ENCODE results near the gene DAP3. TPM values are rescaled to one million over a fixed set of nuclear protein-coding genes. Genes with fewer than 3 reads are reported as not detected.
"Not testable (repeated sequence)": the region's sequence is repeated elsewhere in the genome, so short reads cannot be mapped to it uniquely, and the experiment has no call there.

DAP3 gene
- polyA plus RNA-seq, 2 of the 4 experiments (the other 2 are of a cell fraction): 96.3 to 171 TPM

DNA sequence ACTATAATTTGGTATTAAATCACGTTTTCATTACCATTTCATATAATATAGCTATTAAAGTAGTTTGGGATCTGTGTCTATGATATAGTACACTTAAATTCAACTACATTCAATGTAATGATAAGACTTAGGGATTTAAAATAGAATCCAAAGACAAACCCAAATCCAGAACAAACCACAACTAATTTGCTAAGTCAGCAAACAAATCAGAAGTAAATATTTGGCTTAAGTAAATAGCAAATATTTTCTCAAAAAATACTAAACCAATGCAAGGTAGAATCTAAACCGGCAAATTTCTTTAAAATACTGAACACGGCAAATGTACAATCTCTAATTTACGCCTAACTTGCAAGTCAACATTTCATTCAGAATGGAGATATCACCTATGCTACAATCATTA, 17.1 kb upstream of the DAP3 start:
- Histone ChIP-seq H3K4me3 (no peak overlapping the region), H3K27ac (no peak overlapping the region), H3K4me2 (no peak overlapping the region), H3K9me3 (no peaks in the 10 kb centered on the region), H3K4me1 (no peaks in the 10 kb centered on the region)
- DNase-seq (ENCODE audit: low read depth in 1 of 2, low spot score in 1 of 2): no peak
- ChIA-PET POLR2A (no interaction called here), CTCF (no interaction called here)
- TF ChIP-seq MAFK (IDR thresholded peaks at IDR 0.05; ENCODE audit: partially characterized antibody): peak; percentile 95
- TF ChIP-seq, protein P1, sequence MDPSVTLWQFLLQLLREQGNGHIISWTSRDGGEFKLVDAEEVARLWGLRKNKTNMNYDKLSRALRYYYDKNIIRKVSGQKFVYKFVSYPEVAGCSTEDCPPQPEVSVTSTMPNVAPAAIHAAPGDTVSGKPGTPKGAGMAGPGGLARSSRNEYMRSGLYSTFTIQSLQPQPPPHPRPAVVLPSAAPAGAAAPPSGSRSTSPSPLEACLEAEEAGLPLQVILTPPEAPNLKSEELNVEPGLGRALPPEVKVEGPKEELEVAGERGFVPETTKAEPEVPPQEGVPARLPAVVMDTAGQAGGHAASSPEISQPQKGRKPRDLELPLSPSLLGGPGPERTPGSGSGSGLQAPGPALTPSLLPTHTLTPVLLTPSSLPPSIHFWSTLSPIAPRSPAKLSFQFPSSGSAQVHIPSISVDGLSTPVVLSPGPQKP (IDR thresholded peaks at IDR 0.05; ENCODE audit: low read depth, low read length): no peak
- FAIRE-seq: no peak
- 93% methylated on average over 4 of the region's 4 CpGs for WGBS (ENCODE audit: missing lambda C conversion rate)
- ATAC-seq: no peak

DNA sequence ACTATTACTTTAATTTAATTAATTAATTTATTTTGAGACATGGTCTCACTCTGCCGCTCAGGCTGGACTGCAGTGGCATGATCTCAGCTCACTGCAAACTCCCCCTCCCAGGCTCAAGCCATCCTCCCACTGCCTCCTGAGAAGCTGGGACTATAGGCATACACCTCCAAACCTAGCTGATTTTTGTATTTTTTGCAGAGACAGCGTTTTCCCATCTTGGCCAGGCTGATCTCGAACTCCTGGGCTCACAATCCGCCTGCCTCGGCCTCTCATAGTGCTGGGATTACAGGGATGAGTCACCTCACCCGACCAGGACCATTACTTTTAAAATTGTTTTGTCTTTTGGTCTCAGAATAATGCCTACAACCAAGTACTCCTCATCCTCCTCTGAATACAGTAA, 15.9 kb upstream of the DAP3 start:
- POLR2A ChIA-PET: no interaction called here
- H3K4me2 ChIP-seq: no peak overlapping the region
- no peaks in the 10 kb centered on the region for H3K4me1 ChIP-seq
- no peaks in the 10 kb centered on the region for H3K9me3 ChIP-seq
- CTCF ChIA-PET: interaction anchor here (0.7 kb wide), 1 partner anchor 9 kb away, joined by 3 read pairs; no protein-coding TSS in a partner anchor
- FAIRE-seq: no peak
- no peak for DNase-seq (ENCODE audit: low read depth in 1 of 2, low spot score in 1 of 2)
- H3K4me3 ChIP-seq: no peak overlapping the region
- 88% methylated on average over 6 of the region's 6 CpGs for WGBS (ENCODE audit: missing lambda C conversion rate)
- no peak overlapping the region for H3K27ac ChIP-seq
- no peak for ATAC-seq
- no peak for TF ChIP-seq EHF (CRISPR knock-in tag; IDR thresholded peaks at IDR 0.05)
- no peak for TF ChIP-seq HOXB5 (CRISPR knock-in tag; IDR thresholded peaks at IDR 0.05)
- no peak for TF ChIP-seq TFCP2L1 (CRISPR knock-in tag; IDR thresholded peaks at IDR 0.05)
- TF ChIP-seq FOSL2 (IDR thresholded peaks at IDR 0.05): no peak
- peak; percentile 14; the same call in 1 of the 2 replicates for TF ChIP-seq FOSL2 (CRISPR knock-in tag; IDR thresholded peaks at IDR 0.05)
- TF ChIP-seq KDM1A (IDR thresholded peaks at IDR 0.05; ENCODE audit: low read depth): no peak
- peak; percentile 71 for TF ChIP-seq MAFK (IDR thresholded peaks at IDR 0.05; ENCODE audit: partially characterized antibody)

DNA sequence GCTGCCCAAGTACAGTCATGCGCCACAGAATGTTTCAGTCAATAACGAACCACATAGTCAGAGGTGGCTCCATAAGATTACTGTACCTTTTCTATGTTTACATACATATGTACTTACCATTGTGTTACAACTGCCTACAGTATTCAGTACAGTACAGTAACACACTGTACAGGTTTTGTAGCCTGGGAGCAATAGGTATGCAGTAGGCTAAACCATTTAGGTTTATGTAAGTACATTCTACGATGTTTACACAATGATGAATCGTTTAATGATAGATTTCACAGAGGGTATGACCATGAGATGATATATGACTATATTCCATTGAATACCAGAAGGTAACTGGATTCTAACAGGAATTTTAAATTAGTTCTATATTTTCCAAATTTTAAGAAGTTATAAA, 10.9 kb upstream of the DAP3 start:
- no peaks in the 10 kb centered on the region for H3K4me1 ChIP-seq
- DNase-seq (ENCODE audit: low read depth in 1 of 2, low spot score in 1 of 2) (no peak), FAIRE-seq (no peak), ATAC-seq (no peak)
- WGBS (ENCODE audit: missing lambda C conversion rate): 84% methylated on average over 4 of the region's 4 CpGs
- TF ChIP-seq ZSCAN20 (CRISPR knock-in tag; IDR thresholded peaks at IDR 0.05) (no peak), POLR2AphosphoS2 (conservative IDR thresholded peaks at IDR 0.05; ENCODE audit: low read length) (no peak), MAZ (IDR thresholded peaks at IDR 0.05; ENCODE audit: borderline replicate concordance, low read depth, low read length) (no peak), FOSB (CRISPR knock-in tag; IDR thresholded peaks at IDR 0.05) (no peak), EHF (CRISPR knock-in tag; IDR thresholded peaks at IDR 0.05) (no peak), HOXA7 (CRISPR knock-in tag; IDR thresholded peaks at IDR 0.05) (no peak), JUN (IDR thresholded peaks at IDR 0.05) (no peak), EP300 (IDR thresholded peaks at IDR 0.05) (no peak), POLR2A (IDR thresholded peaks at IDR 0.05; ENCODE audit: low read length) (no peak), KDM1A (IDR thresholded peaks at IDR 0.05; ENCODE audit: low read depth) (no peak), CBX2 (IDR thresholded peaks at IDR 0.05; ENCODE audit: borderline replicate concordance, low read depth) (no peak), HOXB13 (CRISPR knock-in tag; IDR thresholded peaks at IDR 0.05; ENCODE audit: low read depth) (no peak), HDAC2 (IDR thresholded peaks at IDR 0.05) (no peak), MYC (IDR thresholded peaks at IDR 0.05; ENCODE audit: borderline replicate concordance, low read length) (no peak), JUNB (IDR thresholded peaks at IDR 0.05) (no peak)
- TF ChIP-seq, protein P2, sequence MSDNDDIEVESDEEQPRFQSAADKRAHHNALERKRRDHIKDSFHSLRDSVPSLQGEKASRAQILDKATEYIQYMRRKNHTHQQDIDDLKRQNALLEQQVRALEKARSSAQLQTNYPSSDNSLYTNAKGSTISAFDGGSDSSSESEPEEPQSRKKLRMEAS (IDR thresholded peaks at IDR 0.05): no peak
- TF ChIP-seq, protein P3, sequence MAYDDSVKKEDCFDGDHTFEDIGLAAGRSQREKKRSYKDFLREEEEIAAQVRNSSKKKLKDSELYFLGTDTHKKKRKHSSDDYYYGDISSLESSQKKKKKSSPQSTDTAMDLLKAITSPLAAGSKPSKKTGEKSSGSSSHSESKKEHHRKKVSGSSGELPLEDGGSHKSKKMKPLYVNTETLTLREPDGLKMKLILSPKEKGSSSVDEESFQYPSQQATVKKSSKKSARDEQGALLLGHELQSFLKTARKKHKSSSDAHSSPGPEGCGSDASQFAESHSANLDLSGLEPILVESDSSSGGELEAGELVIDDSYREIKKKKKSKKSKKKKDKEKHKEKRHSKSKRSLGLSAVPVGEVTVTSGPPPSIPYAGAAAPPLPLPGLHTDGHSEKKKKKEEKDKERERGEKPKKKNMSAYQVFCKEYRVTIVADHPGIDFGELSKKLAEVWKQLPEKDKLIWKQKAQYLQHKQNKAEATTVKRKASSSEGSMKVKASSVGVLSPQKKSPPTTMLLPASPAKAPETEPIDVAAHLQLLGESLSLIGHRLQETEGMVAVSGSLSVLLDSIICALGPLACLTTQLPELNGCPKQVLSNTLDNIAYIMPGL (CRISPR knock-in tag; IDR thresholded peaks at IDR 0.05; ENCODE audit: borderline replicate concordance): no peak
- TF ChIP-seq, protein P4, sequence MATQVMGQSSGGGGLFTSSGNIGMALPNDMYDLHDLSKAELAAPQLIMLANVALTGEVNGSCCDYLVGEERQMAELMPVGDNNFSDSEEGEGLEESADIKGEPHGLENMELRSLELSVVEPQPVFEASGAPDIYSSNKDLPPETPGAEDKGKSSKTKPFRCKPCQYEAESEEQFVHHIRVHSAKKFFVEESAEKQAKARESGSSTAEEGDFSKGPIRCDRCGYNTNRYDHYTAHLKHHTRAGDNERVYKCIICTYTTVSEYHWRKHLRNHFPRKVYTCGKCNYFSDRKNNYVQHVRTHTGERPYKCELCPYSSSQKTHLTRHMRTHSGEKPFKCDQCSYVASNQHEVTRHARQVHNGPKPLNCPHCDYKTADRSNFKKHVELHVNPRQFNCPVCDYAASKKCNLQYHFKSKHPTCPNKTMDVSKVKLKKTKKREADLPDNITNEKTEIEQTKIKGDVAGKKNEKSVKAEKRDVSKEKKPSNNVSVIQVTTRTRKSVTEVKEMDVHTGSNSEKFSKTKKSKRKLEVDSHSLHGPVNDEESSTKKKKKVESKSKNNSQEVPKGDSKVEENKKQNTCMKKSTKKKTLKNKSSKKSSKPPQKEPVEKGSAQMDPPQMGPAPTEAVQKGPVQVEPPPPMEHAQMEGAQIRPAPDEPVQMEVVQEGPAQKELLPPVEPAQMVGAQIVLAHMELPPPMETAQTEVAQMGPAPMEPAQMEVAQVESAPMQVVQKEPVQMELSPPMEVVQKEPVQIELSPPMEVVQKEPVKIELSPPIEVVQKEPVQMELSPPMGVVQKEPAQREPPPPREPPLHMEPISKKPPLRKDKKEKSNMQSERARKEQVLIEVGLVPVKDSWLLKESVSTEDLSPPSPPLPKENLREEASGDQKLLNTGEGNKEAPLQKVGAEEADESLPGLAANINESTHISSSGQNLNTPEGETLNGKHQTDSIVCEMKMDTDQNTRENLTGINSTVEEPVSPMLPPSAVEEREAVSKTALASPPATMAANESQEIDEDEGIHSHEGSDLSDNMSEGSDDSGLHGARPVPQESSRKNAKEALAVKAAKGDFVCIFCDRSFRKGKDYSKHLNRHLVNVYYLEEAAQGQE (IDR thresholded peaks at IDR 0.05): no peak
- ChIA-PET POLR2A (no interaction called here), CTCF (no interaction called here)
- no peak overlapping the region for H3K4me3 ChIP-seq
- H3K9me3 ChIP-seq: no peaks in the 10 kb centered on the region
- no peak overlapping the region for H3K4me2 ChIP-seq
- no peak overlapping the region for H3K27ac ChIP-seq

DNA sequence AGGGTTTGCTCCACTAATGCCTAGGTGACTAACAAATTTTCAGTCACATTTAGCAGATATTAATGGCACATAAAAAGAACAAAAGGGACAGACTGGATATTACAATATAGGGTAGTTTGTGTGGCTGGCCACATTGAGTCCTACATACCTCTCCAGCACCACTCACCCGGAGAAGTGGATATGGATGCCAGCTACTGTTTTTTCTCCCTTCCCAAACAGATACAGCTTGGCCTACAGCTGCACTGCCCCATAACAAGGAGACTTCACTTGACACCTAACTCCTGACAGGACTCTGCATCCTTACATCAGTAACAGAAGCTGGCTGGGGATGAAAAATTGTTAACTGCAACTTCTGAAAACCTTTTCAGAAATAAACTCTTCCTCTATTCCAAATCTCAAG, 9.9 kb upstream of the DAP3 start:
- CTCF ChIA-PET, FAIRE-seq: not testable (repeated sequence)
- 95% methylated on average over 1 of the region's 1 CpG for WGBS (ENCODE audit: missing lambda C conversion rate)

More for the DNA sequence above, 9.9 kb upstream of the DAP3 start:
- H3K4me1 ChIP-seq; ATAC-seq; POLR2A ChIA-PET; DNase-seq (ENCODE audit: low read depth in 1 of 2, low spot score in 1 of 2); H3K27ac ChIP-seq; H3K4me3 ChIP-seq; H3K9me3 ChIP-seq; H3K4me2 ChIP-seq: not testable (repeated sequence)
